ENCODE data around the gene PHOSPHO2. TPM values are rescaled to one million over a fixed set of nuclear protein-coding genes. Genes with fewer than 3 reads are reported as not detected.

The PHOSPHO2 gene
- total and polyA plus RNA-seq, 2 donors (not counting 3 experiments of a cell fraction or from before 2014, with no cell fraction given) = 0.69 to 2.7 TPM

- no peak for DNase-seq (ENCODE audit: low read depth, low spot score)
- H3K9me1 ChIP-seq (replicated peaks; ENCODE audit: control insufficient read depth, extremely low read depth, insufficient read depth, low read length) = no peaks in the 10 kb centered on the region
- no peaks in the 10 kb centered on the region for H3K79me2 ChIP-seq (ENCODE audit: control insufficient read depth, insufficient read depth, low read length)
- H3K4me1 ChIP-seq (ENCODE audit: control insufficient read depth, extremely low read depth, insufficient read depth, low read length) = no peaks in the 10 kb centered on the region
- H3K9ac ChIP-seq (replicated peaks; ENCODE audit: extremely low read depth, insufficient read depth, low read length) = no peak overlapping the region
- ChIA-PET POLR2A (no interaction called here), CTCF (no interaction called here)
- intact Hi-C loops (cut with micrococcal nuclease) (no loop called here), dilution Hi-C loops (cut with MboI; ENCODE audit: extremely low pct_ligation_motif_present, low sequenced_read_pairs) (no loop called here)
- no peaks in the 10 kb centered on the region for H4K20me1 ChIP-seq (replicated peaks; ENCODE audit: control insufficient read depth, extremely low read depth, insufficient read depth, low read length)
- TF ChIP-seq, protein P1, sequence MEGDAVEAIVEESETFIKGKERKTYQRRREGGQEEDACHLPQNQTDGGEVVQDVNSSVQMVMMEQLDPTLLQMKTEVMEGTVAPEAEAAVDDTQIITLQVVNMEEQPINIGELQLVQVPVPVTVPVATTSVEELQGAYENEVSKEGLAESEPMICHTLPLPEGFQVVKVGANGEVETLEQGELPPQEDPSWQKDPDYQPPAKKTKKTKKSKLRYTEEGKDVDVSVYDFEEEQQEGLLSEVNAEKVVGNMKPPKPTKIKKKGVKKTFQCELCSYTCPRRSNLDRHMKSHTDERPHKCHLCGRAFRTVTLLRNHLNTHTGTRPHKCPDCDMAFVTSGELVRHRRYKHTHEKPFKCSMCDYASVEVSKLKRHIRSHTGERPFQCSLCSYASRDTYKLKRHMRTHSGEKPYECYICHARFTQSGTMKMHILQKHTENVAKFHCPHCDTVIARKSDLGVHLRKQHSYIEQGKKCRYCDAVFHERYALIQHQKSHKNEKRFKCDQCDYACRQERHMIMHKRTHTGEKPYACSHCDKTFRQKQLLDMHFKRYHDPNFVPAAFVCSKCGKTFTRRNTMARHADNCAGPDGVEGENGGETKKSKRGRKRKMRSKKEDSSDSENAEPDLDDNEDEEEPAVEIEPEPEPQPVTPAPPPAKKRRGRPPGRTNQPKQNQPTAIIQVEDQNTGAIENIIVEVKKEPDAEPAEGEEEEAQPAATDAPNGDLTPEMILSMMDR (IDR thresholded peaks at IDR 0.05; ENCODE audit: extremely low read depth in 1 of 2, insufficient read depth in 1 of 2, low read depth in 1 of 2, low read length in 2 of 2) = no peak
- no peak for TF ChIP-seq GATA2 (IDR thresholded peaks at IDR 0.05; ENCODE audit: insufficient read depth, insufficient read length, low read depth, low read length)
- TF ChIP-seq FOS (IDR thresholded peaks at IDR 0.05; ENCODE audit: borderline replicate concordance, insufficient read depth, low read length) = no peak
- no peak for TF ChIP-seq MYC (IDR thresholded peaks at IDR 0.05; ENCODE audit: low read depth, low read length)
- TF ChIP-seq POLR2A (IDR thresholded peaks at IDR 0.05; ENCODE audit: low read depth, low read length) = no peak
- no peak for TF ChIP-seq EZH2 (IDR thresholded peaks at IDR 0.05; ENCODE audit: borderline replicate concordance, low read depth, low read length, severe bottlenecking)
- TF ChIP-seq, protein P2, sequence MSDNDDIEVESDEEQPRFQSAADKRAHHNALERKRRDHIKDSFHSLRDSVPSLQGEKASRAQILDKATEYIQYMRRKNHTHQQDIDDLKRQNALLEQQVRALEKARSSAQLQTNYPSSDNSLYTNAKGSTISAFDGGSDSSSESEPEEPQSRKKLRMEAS (IDR thresholded peaks at IDR 0.05; ENCODE audit: insufficient read depth, insufficient read length) = no peak
- no peak for TF ChIP-seq JUN (IDR thresholded peaks at IDR 0.05; ENCODE audit: borderline replicate concordance, insufficient read depth, insufficient read length, low read depth)
- no peak for TF ChIP-seq POLR2AphosphoS5 (IDR thresholded peaks at IDR 0.05; ENCODE audit: insufficient read depth, low read depth, low read length)
- no peaks in the 10 kb centered on the region for H3K36me3 ChIP-seq (ENCODE audit: control insufficient read depth in 2 of 2, extremely low read depth in 1 of 2, insufficient read depth in 2 of 2, low read length in 2 of 2)
- no peak overlapping the region for H3K27ac ChIP-seq (ENCODE audit: insufficient read depth, low read depth, low read length)
- no peak for FAIRE-seq
- no peaks in the 10 kb centered on the region for H3K9me3 ChIP-seq (replicated peaks; ENCODE audit: control insufficient read depth, insufficient read depth, low read length)
- no TSS peak for BruUV-seq (replicated peaks)
- H3K4me2 ChIP-seq (ENCODE audit: insufficient read depth, low read length) = no peak overlapping the region
- no peak overlapping the region for H3K4me3 ChIP-seq (replicated peaks in 1 of 3; ENCODE audit: insufficient read depth in 1 of 3, low read depth in 1 of 3, low read length in 3 of 3)
- peaks cover 3 to 6% of the 10 kb centered on the region in 2 experiments for H3K27me3 ChIP-seq (ENCODE audit: control insufficient read depth in 2 of 2, insufficient read depth in 2 of 2, low read length in 2 of 2)
- no peak overlapping the region for H2AFZ ChIP-seq (ENCODE audit: low read depth, low read length)
These were observed 34.9 kb upstream of the PHOSPHO2 start for GRCh38 chr2:169659320-169659719.
